Stomach (tissue), 4 donors: ENCODE data around the gene UBA52.

Experiments used
- CTCF ChIP-seq, 7 experiments: fragments of 450-650 bp in 4 of 7; fragments of 200-600 bp in 3 of 7; sonication (generic) in 3 of 7; IDR thresholded peaks; one replicate each; pipeline ENCODE4 v1.5.1; 2016 to 2019; ENCODE audit warnings: antibody characterized with exemption in 7 of 7, control low read depth in 2 of 7, mild to moderate bottlenecking in 1 of 7
- EP300 ChIP-seq: sonication (generic); formaldehyde crosslinking; IDR thresholded peaks from one replicate; pipeline ENCODE4 v1.6.1; 2017; ENCODE audit warnings: antibody characterized with exemption
- POLR2A ChIP-seq, 4 donors: fragments of 450-650 bp; IDR thresholded peaks; one replicate each; pipeline ENCODE4 v1.6.1; 2016; ENCODE audit warnings: antibody characterized with exemption in 4 of 4, control low read depth in 2 of 4, mild to moderate bottlenecking in 1 of 4, moderate library complexity in 1 of 4
- POLR2AphosphoS5 ChIP-seq, 3 donors: sonication (generic); formaldehyde crosslinking; IDR thresholded peaks; one replicate each; pipeline ENCODE4 v1.6.1; 2016; ENCODE audit warnings: antibody characterized with exemption in 3 of 3

DNA sequence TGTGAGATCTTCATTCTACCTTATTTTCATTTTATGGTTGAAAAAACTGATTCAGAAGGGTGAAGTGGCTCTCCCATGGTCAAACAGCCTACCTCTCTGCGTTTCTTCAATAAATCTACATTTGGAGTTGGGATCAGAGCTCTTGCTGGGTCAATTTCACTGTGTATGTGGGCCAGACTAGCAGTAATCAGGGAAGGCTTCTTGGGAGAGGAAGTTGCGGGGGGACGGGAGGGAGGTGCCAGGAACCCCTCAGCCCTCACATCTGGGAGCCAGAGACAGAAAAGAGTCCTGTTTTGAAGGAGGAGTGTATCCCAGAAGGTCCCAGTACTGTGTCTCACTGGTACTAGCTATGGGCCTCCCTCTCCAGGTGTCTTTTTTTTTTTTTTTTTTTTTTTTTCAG lies 13.1 kb upstream of the UBA52 start:
- no peak for TF ChIP-seq CTCF (IDR thresholded peaks at IDR 0.05)
- no peak for TF ChIP-seq POLR2A (IDR thresholded peaks at IDR 0.05)
- no peak for TF ChIP-seq POLR2AphosphoS5 (IDR thresholded peaks at IDR 0.05)
- TF ChIP-seq EP300 = no peak
